Psoas muscle (tissue), 8 donors: Measurements from ENCODE around the gene SIL1. TPM values are rescaled to one million over a fixed set of nuclear protein-coding genes. Genes with fewer than 3 reads are reported as not detected.

Source experiments
- ATAC-seq, 4 donors: fragments of 200-7000 bp; cut with Tn5 transposase; one replicate each; pipeline ENCODE4 v1.9.1; 2020; ENCODE audit warnings: moderate library complexity in 3 of 4, mild to moderate bottlenecking in 2 of 4
- DNase-seq, 2 donors: peaks; one replicate each; pipeline ENCODE4 v3.0.0-alpha.2; 2020
- H3K27ac ChIP-seq: fragments of 200-600 bp; one replicate; pipeline ENCODE4 v1.8.0; 2022
- H3K27me3 ChIP-seq, 3 donors: fragments of 200-600 bp in 1 of 3; one replicate each; pipeline versions ENCODE4 v1.6.1 to v1.8.0; 2013 to 2022; ENCODE audit warnings: low read length in 2 of 3, mild to moderate bottlenecking in 2 of 3, moderate library complexity in 1 of 3; ENCODE audit not compliant: insufficient read depth in 3 of 3
- H3K36me3 ChIP-seq, 2 donors: fragments of 200-600 bp in 1 of 2; one replicate each; pipeline versions ENCODE4 v1.6.1 to v1.8.0; 2013 to 2022; ENCODE audit warnings: low read depth in 1 of 2, mild to moderate bottlenecking in 1 of 2, moderate library complexity in 1 of 2; ENCODE audit not compliant: insufficient read depth in 1 of 2
- H3K4me1 ChIP-seq: fragments of 200-600 bp; one replicate; pipeline ENCODE4 v1.8.0; 2022
- H3K4me3 ChIP-seq: fragments of 200-600 bp; one replicate; pipeline ENCODE4 v1.8.0; 2022; ENCODE audit warnings: mild to moderate bottlenecking
- H3K9me3 ChIP-seq: fragments of 200-600 bp; one replicate; pipeline ENCODE4 v1.8.0; 2022
- WGBS, 3 donors: extraction: QIAGEN DNeasy Blood & Tissue Kit; methylation state at CpG; one replicate each; pipeline versions ENCODE4 v1.1.6 to v1.1.7; 2013; 5-methylcytosine and 5-hydroxymethylcytosine counted together
- intact Hi-C, 2 donors: fragments of 100-400 bp; cut with DNase I; formaldehyde crosslinking; loops; one replicate each; pipeline versions ENCODE4 v1.11.0 to v1.14.2; 2022
- polyA plus RNA-seq, 3 donors: library from polyadenylated mRNA; stranded (reverse); fragments of 200-250 nt; gene quantifications; one replicate each; pipeline ENCODE4 v1.2.3, GENCODE V29; 2013
- total RNA-seq, 4 donors: library from RNA; stranded (reverse); fragmentation: NEBNext Ultra II Directional in 2 of 4; extraction: Animal tissue kit (Norgen Biotek cat#: 25700) in 2 of 4; gene quantifications; one replicate each; pipeline versions ENCODE4 v1.2.1 to v1.2.4, GENCODE V29; 2021 to 2023
- TF ChIP-seq, protein P1 (sequence below): fragments of 200-600 bp; IDR thresholded peaks from one replicate; pipeline ENCODE4 v1.8.0; 2022; ENCODE audit warnings: antibody characterized with exemption
- donor health status: healthy with polysubstance abuse.
- donor health status: DM: no; HTN: no; CAD: no; lungs with moderate emphysema.
- donor health status: Bipolar disorder and iron deficiency.
- donor health status: healthy.
- donor health status: DM: yes; HTN: yes; CAD: no.
- donor health status: DM: no; HTN: no; CAD: no.
- donor health status: DM: no; HTN: no; CAD: no.
- donor health status: DM: yes; HTN: yes; CAD: no.

The SIL1 gene
- total and polyA plus RNA-seq, 7 donors, result 27.1 to 52.9 (median 41.0) TPM

GRCh38 chr5:139004374-139005307 lies 193.5 kb downstream of the SIL1 start:
- Histone ChIP-seq H3K4me1 (no peaks in the 10 kb centered on the region), H3K9me3 (no peaks in the 10 kb centered on the region), H3K36me3 (no peaks in the 10 kb centered on the region), H3K27ac (no peak overlapping the region), H3K27me3 (no peaks in the 10 kb centered on the region), H3K4me3 (no peak overlapping the region)
- TF ChIP-seq, protein P1, sequence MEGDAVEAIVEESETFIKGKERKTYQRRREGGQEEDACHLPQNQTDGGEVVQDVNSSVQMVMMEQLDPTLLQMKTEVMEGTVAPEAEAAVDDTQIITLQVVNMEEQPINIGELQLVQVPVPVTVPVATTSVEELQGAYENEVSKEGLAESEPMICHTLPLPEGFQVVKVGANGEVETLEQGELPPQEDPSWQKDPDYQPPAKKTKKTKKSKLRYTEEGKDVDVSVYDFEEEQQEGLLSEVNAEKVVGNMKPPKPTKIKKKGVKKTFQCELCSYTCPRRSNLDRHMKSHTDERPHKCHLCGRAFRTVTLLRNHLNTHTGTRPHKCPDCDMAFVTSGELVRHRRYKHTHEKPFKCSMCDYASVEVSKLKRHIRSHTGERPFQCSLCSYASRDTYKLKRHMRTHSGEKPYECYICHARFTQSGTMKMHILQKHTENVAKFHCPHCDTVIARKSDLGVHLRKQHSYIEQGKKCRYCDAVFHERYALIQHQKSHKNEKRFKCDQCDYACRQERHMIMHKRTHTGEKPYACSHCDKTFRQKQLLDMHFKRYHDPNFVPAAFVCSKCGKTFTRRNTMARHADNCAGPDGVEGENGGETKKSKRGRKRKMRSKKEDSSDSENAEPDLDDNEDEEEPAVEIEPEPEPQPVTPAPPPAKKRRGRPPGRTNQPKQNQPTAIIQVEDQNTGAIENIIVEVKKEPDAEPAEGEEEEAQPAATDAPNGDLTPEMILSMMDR, result no peak
- WGBS, 3 donors, result 87 to 91% (median 89%) methylated on average over 3 of the region's 3 CpGs
- DNase-seq, result no peak
- ATAC-seq, result no peak
- intact Hi-C loops, result no loop called here

- intact Hi-C loops, result no loop called here
- H3K4me3 ChIP-seq, result no peak overlapping the region
- H3K36me3 ChIP-seq, result peaks cover 0 to 5% of the 10 kb centered on the region in 2 donors
- H3K4me1 ChIP-seq, result no peaks in the 10 kb centered on the region
- H3K9me3 ChIP-seq, result peaks cover 4% of the 10 kb centered on the region
- no peak overlapping the region for H3K27ac ChIP-seq
- WGBS, 3 donors, result 95 to 100% (median 97%) methylated on average over 1 of the region's 1 CpG
- DNase-seq (no peak), ATAC-seq (no peak)
- no peaks in the 10 kb centered on the region for H3K27me3 ChIP-seq
- TF ChIP-seq, protein P1, result no peak
These were observed 198.5 kb downstream of the SIL1 start for GRCh38 chr5:138999674-139000073.

DNA sequence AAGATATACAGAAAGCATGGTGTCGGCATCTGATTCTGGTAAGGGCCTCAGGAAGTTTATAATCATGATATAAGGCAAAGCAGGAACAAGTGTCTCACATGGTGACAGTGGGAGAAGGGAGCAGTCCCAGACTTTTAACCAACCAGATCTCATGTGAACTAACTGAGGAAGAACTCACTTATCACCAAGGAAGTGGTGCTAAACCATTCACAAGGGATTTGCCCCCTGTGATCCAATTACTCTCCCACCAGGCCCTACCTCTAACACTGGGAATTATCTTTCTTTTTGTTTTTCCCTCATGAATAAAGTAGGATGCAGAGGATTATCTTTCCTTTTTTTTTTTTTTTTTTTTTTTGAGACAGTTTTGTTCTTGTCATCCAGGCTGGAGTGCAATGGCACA lies 199.6 kb downstream of the SIL1 start:
- Histone ChIP-seq H3K27me3 (no peaks in the 10 kb centered on the region), H3K4me1 (no peaks in the 10 kb centered on the region), H3K27ac (no peak overlapping the region), H3K9me3 (peaks cover 4% of the 10 kb centered on the region), H3K36me3 (peaks cover 0 to 5% of the 10 kb centered on the region in 2 donors), H3K4me3 (no peak overlapping the region)
- WGBS, 3 donors, result 98 to 100% (median 100%) methylated on average over 1 of the region's 1 CpG
- TF ChIP-seq, protein P1, result no peak
- DNase-seq (no peak), ATAC-seq (no peak)
- intact Hi-C loops, result no loop called here

DNA sequence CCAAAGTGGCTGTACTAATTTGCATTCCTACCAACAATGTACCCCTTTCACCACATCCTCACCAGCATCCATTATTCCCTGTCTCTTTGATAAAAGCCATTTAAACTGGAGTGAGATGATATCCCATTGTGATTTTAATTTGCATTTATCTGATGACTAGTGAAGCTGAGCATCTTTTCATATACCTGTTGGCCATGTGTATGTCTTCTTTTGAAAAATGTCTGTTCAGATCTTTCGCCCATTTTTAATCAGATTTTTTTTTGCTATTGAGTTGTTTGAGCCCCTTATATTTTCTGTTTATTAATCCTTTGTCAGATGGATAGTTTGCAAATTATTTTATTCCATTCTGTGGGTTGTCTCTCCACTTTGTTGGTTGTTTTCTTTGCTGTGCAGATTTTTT lies 202.0 kb downstream of the SIL1 start:
- DNase-seq (no peak), ATAC-seq (no peak)
- no peaks in the 10 kb centered on the region for H3K27me3 ChIP-seq
- 99 to 100% (median 100%) methylated on average over 1 of the region's 1 CpG for WGBS, 3 donors
- H3K4me1 ChIP-seq, result no peaks in the 10 kb centered on the region
- no peak overlapping the region for H3K27ac ChIP-seq
- intact Hi-C loops, result no loop called here
- TF ChIP-seq, protein P1, result no peak
- H3K36me3 ChIP-seq, result peaks cover 0 to 5% of the 10 kb centered on the region in 2 donors
- H3K4me3 ChIP-seq, result no peak overlapping the region
- peaks cover 4% of the 10 kb centered on the region for H3K9me3 ChIP-seq
